HG02870 (cell line): ENCODE results near the gene TAAR9.
"Not testable (repeated sequence)": the region's sequence is repeated elsewhere in the genome, so short reads cannot be mapped to it uniquely, and the experiment has no call there.

Experiments used
- ATAC-seq: cut with Tn5 transposase; IDR thresholded peaks from one replicate; pipeline ENCODE4 v1.9.1; 2021; ENCODE audit warnings: mild to moderate bottlenecking, moderate library complexity; ENCODE audit not compliant: unreplicated experiment

The TAAR9 gene

GRCh38 chr6:132513831-132514545, 24.1 kb upstream of the TAAR9 start:
- ATAC-seq: no peak

GRCh38 chr6:132515386-132515785, 22.7 kb upstream of the TAAR9 start:
- no peak for ATAC-seq

- ATAC-seq: no peak
Measured at GRCh38 chr6:132520953-132521352, 17.1 kb upstream of the TAAR9 start.

- ATAC-seq: no peak
Measured at GRCh38 chr6:132524646-132525045, 13.4 kb upstream of the TAAR9 start.

GRCh38 chr6:132525866-132526265, 12.2 kb upstream of the TAAR9 start:
- no peak for ATAC-seq

GRCh38 chr6:132526461-132526860, 11.6 kb upstream of the TAAR9 start:
- ATAC-seq: no peak

GRCh38 chr6:132527791-132528190, 10.3 kb upstream of the TAAR9 start:
- ATAC-seq: no peak

- ATAC-seq: peak; percentile 80
Measured at GRCh38 chr6:132530293-132530974, 7.6 kb upstream of the TAAR9 start.

- ATAC-seq: not testable (repeated sequence)
Measured at GRCh38 chr6:132534546-132534945, 3.5 kb upstream of the TAAR9 start.

- no peak for ATAC-seq
Measured at GRCh38 chr6:132537145-132537544, 932 bp upstream of the TAAR9 start.

GRCh38 chr6:132544826-132545225, 6.7 kb downstream of the TAAR9 start:
- no peak for ATAC-seq

GRCh38 chr6:132548746-132549463, 10.8 kb downstream of the TAAR9 start:
- no peak for ATAC-seq

GRCh38 chr6:132551214-132551613, 13.1 kb downstream of the TAAR9 start:
- ATAC-seq: no peak

GRCh38 chr6:132552372-132552771, 14.3 kb downstream of the TAAR9 start, which contains the start of gene TAAR8:
TSS of gene TAAR8 (plus strand) at chr6:132552672. CDS start at chr6:132552693, 21 bp downstream.
- ATAC-seq: no peak

- not testable (repeated sequence) for ATAC-seq
Measured at GRCh38 chr6:132560087-132560486, 22.0 kb downstream of the TAAR9 start.

GRCh38 chr6:132566404-132566803, 28.3 kb downstream of the TAAR9 start:
- no peak for ATAC-seq

GRCh38 chr6:132567566-132567965, 29.5 kb downstream of the TAAR9 start:
- no peak for ATAC-seq

- ATAC-seq: no peak
Measured at GRCh38 chr6:132568611-132569010, 30.5 kb downstream of the TAAR9 start.

- ATAC-seq: no peak
Measured at GRCh38 chr6:132569170-132569569, 31.1 kb downstream of the TAAR9 start.

- no peak for ATAC-seq
Measured at GRCh38 chr6:132570221-132570777, 32.2 kb downstream of the TAAR9 start, which contains the start of gene TAAR6. TSS of gene TAAR6 (plus strand) at chr6:132570322. CDS start at chr6:132570322, 0 bp downstream.

GRCh38 chr6:132571774-132572173, 33.7 kb downstream of the TAAR9 start:
- no peak for ATAC-seq
